Aortic smooth muscle cell (primary cell): ENCODE results near the gene TTC38. TPM values are rescaled to one million over a fixed set of nuclear protein-coding genes. Genes with fewer than 3 reads are reported as not detected.

Source experiments
- total RNA-seq: library from RNA; depleted of rRNA; stranded (reverse); fragments of >200 nt; gene quantifications from 2 replicates; pipeline ENCODE4 v1.2.3, GENCODE V29; 2014

TTC38 gene
- 17.3 and 22.2 TPM in 2 replicates for total RNA-seq

GRCh38 chr22:46267431-46268279, at the start of gene TTC38:
Gene TTC38 (plus strand): TSS chr22:46268008. CDS start chr22:46268040, 32 bp downstream.

DNA sequence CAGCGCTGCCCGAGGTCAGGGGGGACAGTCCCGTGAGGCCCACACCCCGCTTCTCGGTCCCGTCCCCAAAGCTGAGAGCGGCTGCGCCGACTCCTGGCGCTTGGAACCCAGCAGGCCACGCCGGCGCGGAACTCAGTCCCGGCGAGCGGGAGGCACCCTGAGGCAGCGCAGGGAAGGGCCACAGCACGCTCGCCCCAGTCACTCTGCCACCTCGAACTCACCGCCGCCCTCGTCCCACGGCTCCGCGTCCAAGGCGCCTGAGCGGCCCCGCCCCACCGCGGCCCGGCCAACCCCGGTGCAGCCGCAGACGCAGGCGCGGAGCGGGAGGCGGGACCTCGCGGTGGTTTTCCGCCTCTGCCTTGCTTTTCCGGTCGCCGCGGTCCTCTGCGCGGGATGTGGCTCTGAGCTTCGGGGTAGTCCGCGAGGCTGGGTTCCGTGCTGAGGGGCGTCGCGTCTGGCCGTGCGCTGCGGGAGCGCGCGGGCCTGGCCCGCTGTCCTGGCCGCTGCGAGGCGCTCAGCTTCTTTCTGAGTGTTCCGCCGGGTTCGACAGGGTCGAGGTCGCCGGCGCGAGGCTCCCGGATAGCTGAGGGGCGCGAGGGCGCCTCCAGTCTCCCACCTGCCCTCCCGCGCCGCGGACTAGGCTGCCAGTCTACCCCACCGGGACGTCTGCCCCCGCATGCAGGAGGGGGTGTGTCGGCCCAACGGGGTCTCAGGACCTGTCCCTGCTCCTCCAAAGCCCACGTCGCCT, 17.6 kb upstream of the TTC38 start, which contains the start of gene CDPF1:
Gene CDPF1, minus strand, starts transcription at position 259 of the 748 bp plus-strand sequence. CDS start 2,009 bp downstream, outside the sequence.

DNA sequence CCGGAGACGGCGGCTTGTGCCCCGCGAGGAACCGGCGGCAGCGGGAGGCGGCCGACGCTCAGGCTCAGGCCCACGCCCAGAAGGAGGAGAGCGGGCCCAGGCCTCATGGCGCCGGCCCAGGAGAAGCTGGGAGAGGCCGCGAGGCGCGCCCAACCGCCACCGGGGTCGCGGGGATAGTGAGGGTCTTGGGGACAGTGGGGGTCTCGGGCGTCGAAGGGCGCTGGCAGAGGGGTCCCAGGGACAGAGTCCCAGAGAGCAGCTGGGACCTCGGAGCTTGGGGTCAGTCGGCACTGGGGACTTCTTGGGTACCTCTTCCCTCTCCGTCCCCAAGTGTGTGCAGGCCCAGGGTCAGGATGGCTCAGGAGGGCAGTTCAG, 4.6 kb upstream of the TTC38 start, which contains the start of gene PKDREJ:
Gene PKDREJ, minus strand, starts transcription at position 128 of the 375 bp plus-strand sequence. Its CDS starts 21 bp downstream, at position 107.

DNA sequence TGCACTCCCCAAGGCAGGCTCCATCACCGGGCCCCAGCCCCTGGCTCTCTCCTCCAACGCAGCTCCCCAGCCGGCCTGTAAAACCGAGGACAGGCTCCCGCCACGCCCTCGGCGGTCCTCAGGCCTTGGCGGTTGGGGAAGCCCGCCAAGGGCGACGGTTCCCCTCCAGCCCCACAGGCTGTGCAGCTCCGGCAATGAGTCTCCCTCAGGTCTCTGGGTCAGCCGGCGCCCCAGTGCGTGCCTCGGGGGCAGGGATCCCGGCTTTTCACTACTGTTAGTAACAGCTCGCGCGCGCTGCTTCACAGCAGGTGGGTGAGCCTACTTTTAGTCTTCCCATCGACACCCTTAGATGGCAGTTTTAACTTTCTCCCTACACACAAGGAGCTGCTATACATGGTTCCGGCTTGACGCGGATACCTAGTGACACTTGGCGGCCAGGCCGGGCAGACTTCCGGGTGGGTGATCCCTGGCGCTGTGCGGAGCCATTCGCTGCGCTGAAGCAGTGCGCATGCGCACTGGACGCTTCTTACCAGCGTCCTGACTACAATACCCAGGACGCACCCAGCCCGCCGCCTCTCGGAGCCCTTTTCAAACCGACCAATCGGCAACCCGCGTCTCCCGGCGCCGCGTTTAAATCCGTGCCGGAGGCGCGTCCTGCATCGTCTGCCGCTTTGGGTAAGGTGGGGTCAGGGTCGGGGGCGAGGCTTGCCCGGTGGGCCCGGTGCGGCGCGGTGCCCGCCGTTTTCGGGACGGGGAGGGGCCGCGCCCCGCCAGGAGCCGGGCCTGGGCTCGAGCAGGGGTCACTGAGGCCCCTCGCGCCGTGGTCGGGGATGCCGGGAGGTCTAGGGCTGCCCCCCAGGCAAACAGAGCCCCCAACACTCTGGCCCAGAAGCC, 28.7 kb downstream of the TTC38 start, which contains the start of gene GTSE1:
Gene GTSE1, plus strand, starts transcription at position 614 of the 894 bp plus-strand sequence. CDS start 531 bp downstream, outside the sequence.

GRCh38 chr22:46335201-46336118, 67.7 kb downstream of the TTC38 start, which contains the start of gene TRMU:
Gene TRMU (plus strand): TSS chr22:46335714. CDS start chr22:46335765, 51 bp downstream.

Other genes starting within 250 kb of the TTC38 start
- 9.8 and 11.5 TPM in 2 replicates for gene PPARA, start 117.5 kb upstream of the TTC38 start, total RNA-seq
- 5.9 and 8.1 TPM in 2 replicates for gene CDPF1, start 17.7 kb upstream of the TTC38 start, total RNA-seq
- gene PKDREJ, start 4.7 kb upstream of the TTC38 start, total RNA-seq, result under 0.01 and 0.06 TPM in 2 replicates
- 3.3 and 5.4 TPM in 2 replicates for gene GTSE1, start 28.9 kb downstream of the TTC38 start, total RNA-seq
- gene TRMU, start 67.7 kb downstream of the TTC38 start, total RNA-seq, result 28.4 and 33.7 TPM in 2 replicates